GM23338 (cell line): ENCODE results near the gene ERH. TPM values are rescaled to one million over a fixed set of nuclear protein-coding genes. Genes with fewer than 3 reads are reported as not detected.

Experiments
- ATAC-seq: fragments of 200-7000 bp; cut with Tn5 transposase; 3 replicates; pipeline ENCODE4 v1.9.1; 2020
- DNase-seq: peaks from one replicate; pipeline ENCODE4 v3.0.0-alpha.2; 2015; ENCODE audit warnings: low spot score
- H2AFZ ChIP-seq: fragments of 200-600 bp; sonication (generic); 2 replicates; pipeline ENCODE4 v1.8.0; 2016; ENCODE audit warnings: antibody characterized with exemption, mild to moderate bottlenecking, moderate library complexity
- H3F3A ChIP-seq: fragments of 200-600 bp; sonication (generic); replicated peaks from 2 replicates; pipeline ENCODE4 v1.8.0; 2017; ENCODE audit warnings: antibody characterized with exemption, mixed run types, low read depth
- H3K27ac ChIP-seq: fragments of 200-600 bp; sonication (generic); 2 replicates; pipeline ENCODE4 v1.6.1; 2016; ENCODE audit warnings: low read depth
- H3K27me3 ChIP-seq: fragments of 200-600 bp; sonication (generic); 2 replicates; pipeline ENCODE4 v1.8.0; 2016; ENCODE audit warnings: mild to moderate bottlenecking, mixed run types, moderate library complexity; ENCODE audit not compliant: insufficient read depth
- H3K36me3 ChIP-seq: fragments of 200-600 bp; sonication (generic); 2 replicates; pipeline ENCODE4 v1.8.0; 2016; ENCODE audit warnings: mild to moderate bottlenecking; ENCODE audit not compliant: insufficient read depth
- H3K4me1 ChIP-seq: fragments of 200-600 bp; sonication (generic); 2 replicates; pipeline ENCODE4 v1.8.0; 2016; ENCODE audit warnings: mild to moderate bottlenecking, moderate library complexity; ENCODE audit not compliant: insufficient read depth
- H3K4me2 ChIP-seq: fragments of 200-600 bp; sonication (generic); 2 replicates; pipeline ENCODE4 v1.7.1; 2017; ENCODE audit warnings: mixed run types
- H3K4me3 ChIP-seq: fragments of 200-600 bp; sonication (generic); 2 replicates; pipeline ENCODE4 v1.6.1; 2016; ENCODE audit warnings: mixed run types
- H3K79me2 ChIP-seq: fragments of 200-600 bp; sonication (generic); replicated peaks from 2 replicates; pipeline ENCODE4 v1.8.0; 2017; ENCODE audit warnings: mild to moderate bottlenecking; ENCODE audit not compliant: insufficient read depth
- H3K9me2 ChIP-seq: fragments of 200-600 bp; sonication (generic); 2 replicates; pipeline ENCODE4 v1.8.0; 2017; ENCODE audit not compliant: insufficient read depth
- H4K20me1 ChIP-seq: fragments of 200-600 bp; sonication (generic); replicated peaks from 2 replicates; pipeline ENCODE4 v1.8.0; 2017; ENCODE audit warnings: mild to moderate bottlenecking; ENCODE audit not compliant: insufficient read depth
- H3K27ac Mint-ChIP-seq: 2 replicates; pipeline ENCODE4 v1.8.0; 2020; ENCODE audit warnings: inconsistent platforms, mild to moderate bottlenecking, moderate library complexity, mixed read lengths
- H3K27me3 Mint-ChIP-seq: 3 replicates; pipeline ENCODE4 v1.8.0; 2022; ENCODE audit warnings: low read depth, mild to moderate bottlenecking, moderate library complexity, mixed read lengths, inconsistent platforms; ENCODE audit not compliant: insufficient read depth, poor library complexity
- H3K36me3 Mint-ChIP-seq: 3 replicates; pipeline ENCODE4 v1.8.0; 2021; ENCODE audit warnings: low read depth, mild to moderate bottlenecking, inconsistent platforms, moderate library complexity, mixed read lengths
- H3K4me1 Mint-ChIP-seq: 3 replicates; pipeline ENCODE4 v1.8.0; 2020; ENCODE audit warnings: mild to moderate bottlenecking, inconsistent platforms, mixed read lengths
- H3K4me3 Mint-ChIP-seq: 3 replicates; pipeline ENCODE4 v1.8.0; 2021; ENCODE audit warnings: moderate library complexity, mild to moderate bottlenecking, inconsistent platforms, mixed read lengths
- H3K9me3 Mint-ChIP-seq: 3 replicates; pipeline ENCODE4 v1.8.0; 2020; ENCODE audit warnings: moderate library complexity, mild to moderate bottlenecking, inconsistent platforms, mixed read lengths
- CREB1 ChIP-seq: fragments of 250-450 bp; sonication (Bioruptor Pico); IDR thresholded peaks from 2 replicates; pipeline ENCODE4 v1.5.0; 2020; ENCODE audit warnings: low read depth, mild to moderate bottlenecking, moderate library complexity
- EZH2 ChIP-seq: fragments of 200-600 bp; sonication (generic); IDR thresholded peaks from one replicate; pipeline ENCODE4 v1.8.0; 2017; ENCODE audit warnings: antibody characterized with exemption, mild to moderate bottlenecking, low read depth; ENCODE audit not compliant: unreplicated experiment
- EZH2phosphoT487 ChIP-seq: fragments of 200-600 bp; sonication (generic); IDR thresholded peaks from one replicate; pipeline ENCODE4 v1.8.1; 2018; ENCODE audit warnings: antibody characterized with exemption; ENCODE audit not compliant: unreplicated experiment
- JUNB ChIP-seq: IDR thresholded peaks from one replicate; pipeline ENCODE4 v1.6.1; 2016; ENCODE audit warnings: antibody characterized with exemption; ENCODE audit not compliant: unreplicated experiment
- NANOG ChIP-seq: IDR thresholded peaks from 2 replicates; pipeline ENCODE4 v1.6.1; 2016; ENCODE audit warnings: antibody characterized with exemption, borderline replicate concordance
- POLR2AphosphoS5 ChIP-seq: IDR thresholded peaks from 2 replicates; pipeline ENCODE4 v1.6.1; 2016; ENCODE audit warnings: antibody characterized with exemption, low read depth
- REST ChIP-seq: IDR thresholded peaks from one replicate; pipeline ENCODE4 v1.6.1; 2018; ENCODE audit warnings: antibody characterized with exemption; ENCODE audit not compliant: unreplicated experiment
- ZNF114 ChIP-seq: fragments of 250-450 bp; sonication (Bioruptor Pico); IDR thresholded peaks from 2 replicates; pipeline ENCODE4 v1.5.0; 2020; ENCODE audit warnings: mild to moderate bottlenecking, moderate library complexity
- ZNF331 ChIP-seq: fragments of 250-450 bp; sonication (Bioruptor Pico); IDR thresholded peaks from 2 replicates; pipeline ENCODE4 v1.5.0; 2020; ENCODE audit warnings: low read depth, mild to moderate bottlenecking, moderate library complexity
- polyA plus RNA-seq: library from polyadenylated mRNA; unstranded; fragments of >200 nt; fragmentation: Nextera tagmentation; extraction: Ambion mirVana; gene quantifications from 2 replicates; pipeline ENCODE4 v1.2.1, GENCODE V29; 2016
- total RNA-seq: library from RNA; depleted of rRNA; stranded (reverse); fragments of >200 nt; shearing (Covaris generic); gene quantifications from 2 replicates; pipeline ENCODE4 v1.2.3, GENCODE V29; 2014

Gene ERH
- total and polyA plus RNA-seq, 2 experiments from 2014 or later: 188 to 545 TPM

DNA sequence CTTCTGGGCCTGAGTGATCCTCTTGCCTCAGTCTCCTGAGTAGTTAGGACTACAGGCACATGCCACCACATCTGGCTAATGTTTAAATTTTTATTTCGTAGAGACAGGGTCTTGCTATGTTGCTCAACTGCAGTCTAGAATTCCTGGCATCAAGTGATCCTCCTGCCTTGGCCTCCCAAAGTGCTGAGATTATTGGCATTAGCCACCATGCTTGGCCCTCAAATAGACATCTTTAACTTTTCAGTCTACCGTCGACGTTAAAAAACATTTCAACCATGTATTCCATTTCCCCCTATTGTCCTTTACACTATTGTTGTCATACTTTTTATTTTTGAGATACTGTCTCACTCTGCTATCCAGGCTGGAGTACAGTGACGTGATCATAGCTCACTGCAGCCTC is 22.4 kb downstream of the ERH start:
- H3K9me3 Mint-ChIP-seq: peaks cover 5% of the 10 kb centered on the region; the same call in 1 of the 3 replicates

GRCh38 chr14:69375182-69375581 is 22.9 kb downstream of the ERH start:
- Histone ChIP-seq H3K79me2 (0 out of 2 replicates have a peak, but pooled peaks cover 8% of the 10 kb centered on the region), H4K20me1 (peaks cover 18% of the 10 kb centered on the region), H3F3A (no peaks in the 10 kb centered on the region), H3K36me3 (peaks cover 15% of the 10 kb centered on the region), H3K9me2 (no peaks in the 10 kb centered on the region), H3K27ac (no peak overlapping the region), H2AFZ (no peak overlapping the region), H3K27me3 (no peaks in the 10 kb centered on the region), H3K4me1 (no peaks in the 10 kb centered on the region), H3K4me2 (no peak overlapping the region), H3K4me3 (no peak overlapping the region)
- H3K4me3 Mint-ChIP-seq: no peak overlapping the region
- H3K9me3 Mint-ChIP-seq: peaks cover 5% of the 10 kb centered on the region; the same call in 1 of the 3 replicates
- peaks cover 5% of the 10 kb centered on the region for H3K27me3 Mint-ChIP-seq
- no peak for ATAC-seq
- DNase-seq: no peak
- H3K36me3 Mint-ChIP-seq: peaks cover 44% of the 10 kb centered on the region; the same call in 2 of the 3 replicates
- H3K27ac Mint-ChIP-seq: no peak overlapping the region
- H3K4me1 Mint-ChIP-seq: peaks cover under 1% of the 10 kb centered on the region; the same call in 1 of the 3 replicates
- TF ChIP-seq ZNF114 (no peak), EZH2 (no peak), POLR2AphosphoS5 (no peak), REST (no peak), CREB1 (CRISPR knock-in tag) (no peak), EZH2phosphoT487 (no peak), ZNF331 (CRISPR knock-in tag) (no peak), NANOG (no peak)

More for the DNA sequence above, 22.4 kb downstream of the ERH start:
- DNase-seq (no peak), ATAC-seq (no peak)
- Histone ChIP-seq H3K9me2 (no peaks in the 10 kb centered on the region), H3K27ac (no peak overlapping the region), H3F3A (no peaks in the 10 kb centered on the region), H3K4me3 (no peak overlapping the region), H2AFZ (no peak overlapping the region), H3K4me2 (no peak overlapping the region), H3K27me3 (no peaks in the 10 kb centered on the region), H4K20me1 (peaks cover 18% of the 10 kb centered on the region), H3K36me3 (peaks cover 18% of the 10 kb centered on the region), H3K4me1 (no peaks in the 10 kb centered on the region), H3K79me2 (peaks cover 10% of the 10 kb centered on the region)
- Mint-ChIP-seq H3K27me3 (peaks cover 5% of the 10 kb centered on the region), H3K4me3 (no peak overlapping the region), H3K36me3 (peaks cover 49% of the 10 kb centered on the region), H3K4me1 (no peaks in the 10 kb centered on the region), H3K27ac (no peak overlapping the region)
- TF ChIP-seq EZH2: no peak
- no peak for TF ChIP-seq REST
- TF ChIP-seq ZNF114: no peak
- TF ChIP-seq JUNB: no peak
